B cell (primary cell): ENCODE results near the gene ADAMTS20. TPM values are rescaled to one million over a fixed set of nuclear protein-coding genes. Genes with fewer than 3 reads are reported as not detected.

Source experiments
- ATAC-seq: fragments of 200-7000 bp; cut with Tn5 transposase; one replicate; pipeline ENCODE4 v1.10.0; 2021; ENCODE audit warnings: low read depth, mild to moderate bottlenecking, moderate number of reproducible peaks, moderate library complexity
- CTCF ChIA-PET: fragments of 350-600 bp; sonication (Branson Sonifier 250); formaldehyde crosslinking; loops from one replicate; lab custom pipeline; 2021; ENCODE audit warnings: antibody characterized with exemption, inconsistent platforms; lab: Charles Lee
- POLR2A ChIA-PET: fragments of 350-600 bp; sonication (Branson Sonifier 250); formaldehyde crosslinking; loops from one replicate; lab custom pipeline; 2021; ENCODE audit warnings: antibody characterized with exemption; lab: Charles Lee
- DNase-seq: peaks from one replicate; pipeline ENCODE4 v3.0.0; 2013
- H2AFZ ChIP-seq: 2 replicates; pipeline ENCODE4 v1.6.1; 2012; ENCODE audit warnings: mild to moderate bottlenecking, low read depth, low read length; ENCODE audit not compliant: insufficient read depth, poor library complexity, severe bottlenecking
- H3K27ac ChIP-seq, 2 donors: 1 replicate in 1 of 2; 2 replicates in 1 of 2; pipeline ENCODE4 v1.5.1; 2012 to 2013; ENCODE audit warnings: low read length in 2 of 2, mild to moderate bottlenecking in 2 of 2, moderate library complexity in 1 of 2
- H3K27me3 ChIP-seq, 4 experiments: fragments of 200-600 bp in 1 of 4; sonication (generic) in 1 of 4; replicated peaks in 1 of 4; 1 replicate in 2 of 4; 2 replicates in 2 of 4; pipeline versions ENCODE4 v1.6.1 to v1.7.0; 2013 to 2016; ENCODE audit warnings: low read length in 3 of 4, mild to moderate bottlenecking in 2 of 4, mixed read lengths in 1 of 4, moderate library complexity in 1 of 4; ENCODE audit not compliant: insufficient read depth in 4 of 4, control insufficient read depth in 3 of 4; ENCODE audit errors: control extremely low read depth in 1 of 4
- H3K36me3 ChIP-seq, 2 experiments: replicated peaks in 1 of 2; 1 replicate in 1 of 2; 2 replicates in 1 of 2; pipeline versions ENCODE4 v1.6.1 to v1.7.1; 2013; ENCODE audit warnings: low read length in 1 of 2; ENCODE audit not compliant: insufficient read depth in 2 of 2, control insufficient read depth in 1 of 2; ENCODE audit errors: control extremely low read depth in 1 of 2, extremely low read depth in 1 of 2
- H3K4me1 ChIP-seq, 2 donors: fragments of 200-600 bp in 1 of 2; sonication (generic) in 1 of 2; 1 replicate in 1 of 2; 2 replicates in 1 of 2; pipeline versions ENCODE4 v1.5.1 to v1.6.1; 2013 to 2017; ENCODE audit warnings: low read length in 2 of 2; ENCODE audit not compliant: control insufficient read depth in 2 of 2, insufficient read depth in 2 of 2
- H3K4me2 ChIP-seq: replicated peaks from 2 replicates; pipeline ENCODE3; 2012; ENCODE audit warnings: mild to moderate bottlenecking, low read depth, low read length; ENCODE audit not compliant: poor library complexity, severe bottlenecking
- H3K4me3 ChIP-seq, 5 experiments: fragments of 200-600 bp in 1 of 5; sonication (generic) in 1 of 5; 1 replicate in 3 of 5; 2 replicates in 2 of 5; pipeline versions ENCODE4 v1.5.1 to v1.7.0; 2011 to 2016; ENCODE audit warnings: low read length in 4 of 5, mild to moderate bottlenecking in 4 of 5, low read depth in 2 of 5, control low read depth in 1 of 5, moderate library complexity in 1 of 5; ENCODE audit not compliant: insufficient read depth in 1 of 5; ENCODE audit errors: control extremely low read depth in 1 of 5, extremely low read depth in 1 of 5
- H3K79me2 ChIP-seq: fragments of 200-600 bp; sonication (generic); one replicate; pipeline ENCODE4 v1.6.0; 2016; ENCODE audit warnings: low read length; ENCODE audit not compliant: control insufficient read depth, insufficient read depth
- H3K9ac ChIP-seq: fragments of 200-600 bp; sonication (generic); 2 replicates; pipeline ENCODE4 v1.6.1; 2017; ENCODE audit warnings: mild to moderate bottlenecking, low read length, moderate library complexity
- H3K9me3 ChIP-seq, 3 donors: one replicate each; pipeline versions ENCODE4 v1.6.1 to v1.7.1; 2013; ENCODE audit warnings: low read length in 2 of 3; ENCODE audit not compliant: control insufficient read depth in 2 of 3, insufficient read depth in 1 of 3; ENCODE audit errors: control extremely low read depth in 1 of 3
- H4K20me1 ChIP-seq: 2 replicates; pipeline ENCODE4 v1.6.0; 2012; ENCODE audit warnings: mild to moderate bottlenecking, low read length; ENCODE audit not compliant: insufficient read depth, control insufficient read depth, poor library complexity, severe bottlenecking
- H3K27ac Mint-ChIP-seq: one replicate; pipeline ENCODE4 v1.8.0; 2021; ENCODE audit warnings: mixed read lengths
- H3K27me3 Mint-ChIP-seq: one replicate; pipeline ENCODE4 v1.8.0; 2021; ENCODE audit warnings: mixed read lengths
- H3K4me1 Mint-ChIP-seq: one replicate; pipeline ENCODE4 v1.8.0; 2021; ENCODE audit warnings: mixed read lengths
- H3K4me3 Mint-ChIP-seq: one replicate; pipeline ENCODE4 v1.8.0; 2021; ENCODE audit warnings: mixed read lengths
- H3K9me3 Mint-ChIP-seq: one replicate; pipeline ENCODE4 v1.8.0; 2022; ENCODE audit warnings: mixed read lengths; ENCODE audit not compliant: insufficient read depth
- EZH2 ChIP-seq: IDR thresholded peaks from 2 replicates; pipeline ENCODE4 v1.6.1; 2012; ENCODE audit warnings: borderline replicate concordance, low read depth, mild to moderate bottlenecking, moderate library complexity, low read length; ENCODE audit not compliant: insufficient read depth, poor library complexity, severe bottlenecking
- WGBS: methylation state at CpG from one replicate; pipeline ENCODE4 v1.1.5; 2013; ENCODE audit warnings: missing lambda C conversion rate; ENCODE audit not compliant: insufficient coverage; 5-methylcytosine and 5-hydroxymethylcytosine counted together
- intact Hi-C: fragments of 100-400 bp; cut with micrococcal nuclease; formaldehyde crosslinking; loops from one replicate; pipeline ENCODE4 v1.10.0; 2022
- polyA plus RNA-seq: library from polyadenylated mRNA; depleted of rRNA; stranded (reverse); fragments of >200 nt; gene quantifications from 2 replicates; pipeline ENCODE4 v1.2.3, GENCODE V29; 2012
- total RNA-seq, 2 donors: library from RNA; stranded (reverse); fragments of 120-200 nt in 1 of 2; gene quantifications; 1 replicate in 1 of 2; 2 replicates in 1 of 2; pipeline versions ENCODE4 v1.2.3 to v1.2.4, GENCODE V29; 2013 to 2022
- TF ChIP-seq, protein P1 (sequence below): fragments of 200-600 bp; IDR thresholded peaks from one replicate; pipeline ENCODE4 v1.8.0; 2022; ENCODE audit warnings: antibody characterized with exemption, mild to moderate bottlenecking

Gene ADAMTS20
- total and polyA plus RNA-seq, 2 donors (not counting 1 experiment from before 2014, with no cell fraction given), result not detected

DNA sequence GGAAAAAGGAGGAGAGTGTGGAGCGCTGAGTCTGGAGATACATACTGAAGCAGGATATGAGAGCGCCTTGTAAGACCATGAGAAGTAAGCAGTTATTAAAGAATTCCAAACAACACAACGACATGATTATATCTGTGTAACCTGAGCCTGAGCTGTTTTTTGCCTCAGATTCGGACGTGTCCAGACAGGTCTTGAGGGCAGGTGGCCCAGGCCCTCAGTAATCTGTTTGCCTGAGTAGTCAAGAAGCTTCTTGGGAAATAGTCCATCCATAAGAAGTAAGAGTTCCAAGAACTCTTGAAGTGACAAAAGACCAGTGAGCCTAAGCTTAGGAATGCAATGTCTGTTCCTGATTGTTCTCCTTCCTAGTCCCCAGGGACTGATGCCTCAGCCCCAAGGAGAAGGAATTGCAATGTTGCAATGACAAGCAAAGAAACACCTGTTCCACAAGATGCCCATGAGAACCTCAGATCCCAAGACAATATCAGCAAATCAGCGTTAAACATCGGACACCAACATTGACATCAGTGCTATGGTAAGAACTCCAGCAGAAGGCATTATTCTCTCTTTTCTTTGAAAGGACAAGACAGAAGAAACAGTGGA lies 34.7 kb upstream of the ADAMTS20 start:
- H3K9ac ChIP-seq, result no peak overlapping the region
- intact Hi-C loops, result no loop called here
- no peaks in the 10 kb centered on the region for H3K4me1 ChIP-seq
- Mint-ChIP-seq H3K4me1 (no peaks in the 10 kb centered on the region), H3K27me3 (no peaks in the 10 kb centered on the region), H3K4me3 (no peak overlapping the region), H3K27ac (no peak overlapping the region), H3K9me3 (no peaks in the 10 kb centered on the region)
- no peaks in the 10 kb centered on the region for H3K36me3 ChIP-seq
- ChIA-PET CTCF (no interaction called here), POLR2A (no interaction called here)
- no peaks in the 10 kb centered on the region for H3K27me3 ChIP-seq
- TF ChIP-seq EZH2, result no peak
- TF ChIP-seq, protein P1, sequence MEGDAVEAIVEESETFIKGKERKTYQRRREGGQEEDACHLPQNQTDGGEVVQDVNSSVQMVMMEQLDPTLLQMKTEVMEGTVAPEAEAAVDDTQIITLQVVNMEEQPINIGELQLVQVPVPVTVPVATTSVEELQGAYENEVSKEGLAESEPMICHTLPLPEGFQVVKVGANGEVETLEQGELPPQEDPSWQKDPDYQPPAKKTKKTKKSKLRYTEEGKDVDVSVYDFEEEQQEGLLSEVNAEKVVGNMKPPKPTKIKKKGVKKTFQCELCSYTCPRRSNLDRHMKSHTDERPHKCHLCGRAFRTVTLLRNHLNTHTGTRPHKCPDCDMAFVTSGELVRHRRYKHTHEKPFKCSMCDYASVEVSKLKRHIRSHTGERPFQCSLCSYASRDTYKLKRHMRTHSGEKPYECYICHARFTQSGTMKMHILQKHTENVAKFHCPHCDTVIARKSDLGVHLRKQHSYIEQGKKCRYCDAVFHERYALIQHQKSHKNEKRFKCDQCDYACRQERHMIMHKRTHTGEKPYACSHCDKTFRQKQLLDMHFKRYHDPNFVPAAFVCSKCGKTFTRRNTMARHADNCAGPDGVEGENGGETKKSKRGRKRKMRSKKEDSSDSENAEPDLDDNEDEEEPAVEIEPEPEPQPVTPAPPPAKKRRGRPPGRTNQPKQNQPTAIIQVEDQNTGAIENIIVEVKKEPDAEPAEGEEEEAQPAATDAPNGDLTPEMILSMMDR, result no peak
- H2AFZ ChIP-seq, result no peak overlapping the region
- no peak overlapping the region for H3K27ac ChIP-seq
- no peaks in the 10 kb centered on the region for H3K9me3 ChIP-seq
- no peak for DNase-seq
- WGBS, result 80% methylated on average over 2 of the region's 7 CpGs
- no peak for ATAC-seq
- H3K4me2 ChIP-seq, result no peak overlapping the region
- H3K79me2 ChIP-seq, result no peaks in the 10 kb centered on the region
- H4K20me1 ChIP-seq, result no peaks in the 10 kb centered on the region
- H3K4me3 ChIP-seq, result no peak overlapping the region

DNA sequence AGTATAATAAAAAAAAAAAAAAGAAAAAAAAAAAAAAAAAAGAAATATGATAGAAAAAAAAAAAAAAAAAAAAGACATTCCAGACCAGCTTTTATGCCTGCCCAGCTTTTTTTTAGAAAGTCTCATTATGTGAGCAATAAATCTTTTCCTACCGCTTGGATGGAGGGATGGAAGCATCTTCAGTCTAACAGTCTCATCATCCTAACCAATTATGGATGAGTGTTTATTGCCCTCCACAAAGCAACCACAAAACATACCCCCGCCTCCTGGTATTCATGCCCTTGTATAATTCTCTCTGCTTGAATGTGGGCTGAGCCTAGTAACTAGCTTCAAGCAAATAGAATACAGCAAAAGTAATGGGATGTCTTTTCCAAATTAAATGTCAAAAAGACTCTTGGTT lies 33.7 kb upstream of the ADAMTS20 start:
- Histone ChIP-seq H3K36me3 (no peaks in the 10 kb centered on the region), H3K4me1 (no peaks in the 10 kb centered on the region), H3K4me3 (no peak overlapping the region), H3K9me3 (no peaks in the 10 kb centered on the region), H2AFZ (no peak overlapping the region), H3K79me2 (no peaks in the 10 kb centered on the region), H3K4me2 (no peak overlapping the region), H3K9ac (no peak overlapping the region), H3K27ac (no peak overlapping the region), H4K20me1 (no peaks in the 10 kb centered on the region), H3K27me3 (no peaks in the 10 kb centered on the region)
- no peak for ATAC-seq
- Mint-ChIP-seq H3K27me3 (no peaks in the 10 kb centered on the region), H3K4me1 (no peaks in the 10 kb centered on the region), H3K27ac (no peak overlapping the region), H3K4me3 (no peak overlapping the region), H3K9me3 (no peaks in the 10 kb centered on the region)
- no peak for DNase-seq
- ChIA-PET POLR2A (no interaction called here), CTCF (no interaction called here)
- intact Hi-C loops, result no loop called here
- WGBS, result no CpG with 5 or more reads among the region's 2 CpGs
- TF ChIP-seq, protein P1, result no peak
- no peak for TF ChIP-seq EZH2
